Cardiac muscle cell (in vitro differentiated cells and primary cell): ENCODE measurements around the gene SYCE1. TPM values are rescaled to one million over a fixed set of nuclear protein-coding genes. Genes with fewer than 3 reads are reported as not detected.
"Not testable (repeated sequence)": the region's sequence is repeated elsewhere in the genome, so short reads cannot be mapped to it uniquely, and the experiment has no call there.

Source experiments
- DNase-seq, 2 donors: peaks; one replicate each; pipeline versions ENCODE4 v3.0.0 to v3.0.0-alpha.2; 2010 to 2017; ENCODE audit warnings: low read depth in 1 of 2, low spot score in 1 of 2
- H3K27ac ChIP-seq: fragments of 200-600 bp; sonication (generic); 2 replicates; pipeline ENCODE4 v1.5.1; 2016
- H3K27me3 ChIP-seq: fragments of 200-600 bp; sonication (generic); 2 replicates; pipeline ENCODE4 v1.6.0; 2016; ENCODE audit warnings: control low read depth
- H3K36me3 ChIP-seq: fragments of 200-600 bp; sonication (generic); 2 replicates; pipeline ENCODE4 v1.5.1; 2016; ENCODE audit warnings: control low read depth
- H3K4me1 ChIP-seq: fragments of 200-600 bp; sonication (generic); 2 replicates; pipeline ENCODE4 v1.8.1; 2017; ENCODE audit warnings: low read depth, mild to moderate bottlenecking, mixed run types
- H3K4me3 ChIP-seq: fragments of 200-600 bp; sonication (generic); 2 replicates; pipeline ENCODE4 v1.5.1; 2016; ENCODE audit warnings: mild to moderate bottlenecking
- H3K9me3 ChIP-seq: fragments of 200-600 bp; sonication (generic); 2 replicates; pipeline ENCODE4 v1.5.1; 2017; ENCODE audit warnings: low read depth, mild to moderate bottlenecking, control low read depth
- CTCF ChIP-seq: IDR thresholded peaks from 2 replicates; pipeline ENCODE4 v1.5.1; 2012; ENCODE audit warnings: low read depth, mild to moderate bottlenecking, low read length
- polyA plus RNA-seq: library from polyadenylated mRNA; unstranded; fragments of >200 nt; fragmentation: Nextera tagmentation; extraction: Ambion mirVana; gene quantifications from 2 replicates; pipeline ENCODE4 v1.2.1, GENCODE V29; 2016
- total RNA-seq: library from RNA; depleted of rRNA; stranded (reverse); fragments of >200 nt; gene quantifications from 2 replicates; pipeline ENCODE4 v1.2.3, GENCODE V29; 2016

The SYCE1 gene
- total and polyA plus RNA-seq, 2 experiments from 2014 or later = 0.18 TPM; not detected in 1

- no peak overlapping the region for H3K27ac ChIP-seq
- H3K27me3 ChIP-seq = no peaks in the 10 kb centered on the region
- DNase-seq = no peak
- no peaks in the 10 kb centered on the region for H3K36me3 ChIP-seq
- no peak overlapping the region for H3K4me3 ChIP-seq
- no peak for TF ChIP-seq CTCF
- no peaks in the 10 kb centered on the region for H3K4me1 ChIP-seq
- no peaks in the 10 kb centered on the region for H3K9me3 ChIP-seq
These were observed 41.7 kb downstream of the SYCE1 start for GRCh38 chr10:133523631-133524203.

DNA sequence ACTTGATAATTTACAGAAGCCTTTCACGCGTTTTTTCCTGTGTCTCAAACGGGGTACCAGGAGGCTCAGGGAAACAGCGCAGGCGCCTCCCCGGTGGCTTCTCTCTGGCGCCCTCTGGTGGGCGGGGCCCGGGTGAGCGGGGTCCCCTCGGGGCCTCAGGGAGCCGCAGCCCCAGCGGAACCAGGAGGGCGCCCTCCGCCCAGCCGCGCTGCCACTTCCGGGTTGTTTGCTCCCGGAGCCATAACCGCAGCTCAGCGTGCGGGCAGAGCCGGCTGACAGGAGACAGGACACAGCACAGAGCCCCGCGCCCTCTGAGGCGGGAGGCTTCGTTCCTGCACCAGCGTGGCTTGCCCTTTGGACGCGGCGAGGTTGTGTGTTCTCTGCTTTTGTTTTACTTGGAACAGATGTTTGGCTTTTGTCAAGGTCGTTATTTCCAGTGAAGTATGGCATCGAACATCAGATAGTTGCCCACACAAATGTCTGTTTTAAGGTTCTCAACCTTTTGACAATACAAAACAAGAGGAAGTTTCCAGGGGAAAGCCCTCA, 45.1 kb downstream of the SYCE1 start:
- Histone ChIP-seq H3K4me3 (no peak overlapping the region), H3K27ac (no peak overlapping the region), H3K9me3 (no peaks in the 10 kb centered on the region), H3K4me1 (no peaks in the 10 kb centered on the region), H3K27me3 (no peaks in the 10 kb centered on the region), H3K36me3 (no peaks in the 10 kb centered on the region)
- TF ChIP-seq CTCF = peak; percentile 83
- DNase-seq = peak in 1 of 2 donors; percentile 62

DNA sequence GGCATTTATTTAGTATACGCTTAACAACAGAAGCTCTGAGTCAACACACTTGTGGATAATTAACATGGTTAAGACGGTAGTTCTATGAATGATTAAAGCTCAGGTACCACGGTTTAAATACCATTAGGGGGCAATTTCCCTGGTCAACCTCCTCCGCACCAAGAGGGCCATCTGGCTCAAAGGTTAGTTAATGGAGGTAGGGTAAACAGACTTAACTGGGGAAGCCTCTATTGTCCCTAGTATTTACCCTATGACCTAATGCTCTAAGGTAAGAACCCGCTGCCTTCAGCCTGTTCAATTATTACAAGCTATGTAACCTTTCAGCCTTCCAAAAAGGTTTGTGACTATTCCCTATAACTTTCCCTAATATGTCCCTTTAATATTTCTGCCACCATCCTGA, 46.9 kb downstream of the SYCE1 start:
- H3K27ac ChIP-seq, H3K4me3 ChIP-seq, H3K4me1 ChIP-seq, H3K27me3 ChIP-seq, DNase-seq, H3K9me3 ChIP-seq, H3K36me3 ChIP-seq: not testable (repeated sequence)

DNA sequence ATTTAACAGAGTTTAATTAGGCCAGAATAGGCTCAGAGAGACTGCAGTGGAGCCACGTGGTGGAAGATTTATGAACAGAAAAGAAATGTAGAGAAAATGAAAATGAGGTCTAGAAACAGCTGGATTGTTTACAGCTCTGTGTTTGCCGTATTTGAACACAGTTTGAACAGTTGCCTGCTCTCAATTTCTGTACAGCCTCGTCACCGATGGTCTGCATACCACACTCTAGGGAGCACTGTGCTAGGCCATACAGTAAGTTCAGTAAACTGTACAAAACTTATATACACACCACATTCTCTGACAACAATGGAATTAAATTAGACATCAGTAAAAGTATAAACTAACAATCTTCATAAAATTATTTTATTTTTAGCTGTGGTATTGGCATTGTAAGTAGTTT, 49.3 kb downstream of the SYCE1 start:
- no peaks in the 10 kb centered on the region for H3K27me3 ChIP-seq
- H3K4me1 ChIP-seq = no peaks in the 10 kb centered on the region
- peaks cover under 1% of the 10 kb centered on the region for H3K9me3 ChIP-seq
- no peak overlapping the region for H3K4me3 ChIP-seq
- no peak for DNase-seq
- no peak for TF ChIP-seq CTCF
- H3K36me3 ChIP-seq = no peaks in the 10 kb centered on the region
- H3K27ac ChIP-seq = no peak overlapping the region

- TF ChIP-seq CTCF = no peak
- no peak overlapping the region for H3K27ac ChIP-seq
- H3K9me3 ChIP-seq = peaks cover 3% of the 10 kb centered on the region
These were observed 49.9 kb downstream of the SYCE1 start for GRCh38 chr10:133515471-133515870.

DNA sequence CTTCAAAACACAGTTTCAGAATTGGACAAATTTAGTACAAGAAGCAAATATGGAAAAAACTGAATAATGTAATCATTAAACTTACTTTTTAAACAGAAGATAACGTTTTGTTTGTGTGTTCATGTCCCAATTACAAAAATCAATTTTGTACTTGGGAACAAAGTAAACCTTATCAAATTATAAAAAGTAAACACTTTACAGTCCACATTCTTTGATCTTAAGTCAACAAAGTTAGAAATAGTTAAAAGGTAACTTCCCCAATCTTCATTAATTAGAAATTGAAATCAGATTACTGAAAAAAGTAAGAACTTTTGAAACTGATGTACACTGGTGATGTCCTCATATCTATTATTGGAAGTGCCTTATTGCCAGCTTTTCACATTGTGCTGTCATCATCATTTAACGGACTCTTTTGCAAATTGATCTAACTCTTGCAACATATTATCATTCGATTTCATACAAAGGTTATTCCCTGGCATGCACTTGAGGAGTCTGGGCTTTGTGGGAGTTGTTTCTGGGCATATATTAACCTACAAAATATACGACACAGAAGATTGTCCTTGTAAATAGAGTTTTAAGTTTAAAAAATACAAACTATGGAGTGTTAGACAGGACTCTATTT, 53.4 kb downstream of the SYCE1 start:
- Histone ChIP-seq H3K27me3 (no peaks in the 10 kb centered on the region), H3K9me3 (peaks cover 3% of the 10 kb centered on the region), H3K27ac (no peak overlapping the region), H3K4me3 (no peak overlapping the region), H3K36me3 (no peaks in the 10 kb centered on the region), H3K4me1 (no peaks in the 10 kb centered on the region)
- DNase-seq = no peak
- TF ChIP-seq CTCF = no peak

More at GRCh38 chr10:133515471-133515870, 49.9 kb downstream of the SYCE1 start:
- no peaks in the 10 kb centered on the region for H3K27me3 ChIP-seq
- no peak overlapping the region for H3K4me3 ChIP-seq
- no peaks in the 10 kb centered on the region for H3K36me3 ChIP-seq
- no peaks in the 10 kb centered on the region for H3K4me1 ChIP-seq
- no peak for DNase-seq
